ENCODE measurements around the gene KSR1. TPM values are rescaled to one million over a fixed set of nuclear protein-coding genes. Genes with fewer than 3 reads are reported as not detected.

The KSR1 gene
- total and polyA plus RNA-seq, 9 of the 15 experiments (the other 6 are each of a cell fraction or from before 2014, with no cell fraction given): 1.4 to 51.7 (median 18.4) TPM

DNA sequence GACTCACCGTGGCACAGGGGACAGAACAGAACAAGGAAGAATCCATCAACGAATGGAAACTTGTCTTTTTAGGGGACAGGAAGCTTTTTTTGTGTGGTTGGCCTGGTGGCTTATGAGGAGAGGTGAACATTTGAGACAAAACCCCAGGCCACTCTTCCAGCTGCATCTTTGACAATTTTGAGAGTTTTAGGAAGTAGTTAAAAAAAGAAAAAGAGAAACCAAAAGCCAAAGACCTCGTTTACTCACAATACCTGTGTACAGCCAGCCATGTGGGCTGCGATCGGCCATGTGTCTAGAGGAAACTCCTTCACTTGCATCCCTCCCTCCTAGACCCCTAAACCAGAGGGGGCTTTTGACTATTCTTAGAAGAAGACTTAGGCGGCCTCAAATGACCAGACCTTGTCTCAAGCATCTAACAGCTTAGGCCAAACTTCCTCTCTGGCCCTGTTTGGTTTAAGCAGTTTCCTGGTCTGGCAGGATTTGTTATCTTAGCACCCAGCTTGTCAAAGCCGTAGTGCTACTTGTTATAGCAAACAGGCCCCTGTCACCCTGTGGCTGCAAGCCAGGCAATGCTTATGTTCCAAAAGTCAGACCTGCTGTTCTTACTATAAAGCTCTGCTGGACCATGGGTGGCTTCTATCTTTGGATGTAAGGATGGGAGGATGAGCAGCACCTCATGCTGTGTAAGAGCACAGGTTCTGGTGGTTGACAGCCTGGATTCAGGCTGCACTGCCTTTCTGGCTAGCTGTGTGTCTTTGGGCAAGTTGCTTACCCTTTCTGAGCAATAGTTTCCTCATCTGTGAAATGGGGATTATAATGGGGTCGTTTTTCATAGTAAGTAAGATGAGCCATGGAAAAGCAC, 17.7 kb downstream of the KSR1 start (continued):
- TF ChIP-seq YY1 (IDR thresholded peaks at IDR 0.05; ENCODE audit: borderline replicate concordance in 1 of 3, control insufficient read depth in 1 of 3, extremely low read depth in 1 of 3, insufficient read depth in 3 of 3, insufficient read length in 1 of 3, insufficient replicate concordance in 2 of 3, low read depth in 1 of 3, low read length in 2 of 3) (peak in 1 of 3 experiments; percentile 58), ZFX (CRISPR knock-in tag; IDR thresholded peaks at IDR 0.05) (peak; percentile 44; the same call in 1 of the 2 replicates), ZNF316 (IDR thresholded peaks at IDR 0.05) (peak; percentile 71), HNRNPK (IDR thresholded peaks at IDR 0.05; ENCODE audit: low read depth, low read length, poor library complexity, severe bottlenecking) (no peak), GTF2E2 (tag; IDR thresholded peaks at IDR 0.05) (no peak), SMARCA5 (IDR thresholded peaks at IDR 0.05) (peak; percentile 98), MTA2 (IDR thresholded peaks at IDR 0.05; ENCODE audit: low read depth) (peak; percentile 89), ETV1 (tag; conservative IDR thresholded peaks at IDR 0.05; ENCODE audit: low read depth) (peak; percentile 94), EP300 (IDR thresholded peaks at IDR 0.05; ENCODE audit: low read length) (peak; percentile 97), ATF7 (IDR thresholded peaks at IDR 0.05) (peak; percentile 69; the same call in 1 of the 2 replicates), SPI1 (IDR thresholded peaks at IDR 0.05; ENCODE audit: borderline replicate concordance, low read depth, low read length) (peak; percentile 95), CBX5 (IDR thresholded peaks at IDR 0.05; ENCODE audit: borderline replicate concordance, low read depth) (peak; percentile 51; the same call in 1 of the 2 replicates), HDGF (IDR thresholded peaks at IDR 0.05) (peak; percentile 91), POLR2AphosphoS2 (IDR thresholded peaks at IDR 0.05; ENCODE audit: low read length) (no peak), HDAC1 (IDR thresholded peaks at IDR 0.05) (peak in 1 of 2 experiments; percentile 87; a peak in 2 of 4 replicates)
- TF ChIP-seq, protein P1, sequence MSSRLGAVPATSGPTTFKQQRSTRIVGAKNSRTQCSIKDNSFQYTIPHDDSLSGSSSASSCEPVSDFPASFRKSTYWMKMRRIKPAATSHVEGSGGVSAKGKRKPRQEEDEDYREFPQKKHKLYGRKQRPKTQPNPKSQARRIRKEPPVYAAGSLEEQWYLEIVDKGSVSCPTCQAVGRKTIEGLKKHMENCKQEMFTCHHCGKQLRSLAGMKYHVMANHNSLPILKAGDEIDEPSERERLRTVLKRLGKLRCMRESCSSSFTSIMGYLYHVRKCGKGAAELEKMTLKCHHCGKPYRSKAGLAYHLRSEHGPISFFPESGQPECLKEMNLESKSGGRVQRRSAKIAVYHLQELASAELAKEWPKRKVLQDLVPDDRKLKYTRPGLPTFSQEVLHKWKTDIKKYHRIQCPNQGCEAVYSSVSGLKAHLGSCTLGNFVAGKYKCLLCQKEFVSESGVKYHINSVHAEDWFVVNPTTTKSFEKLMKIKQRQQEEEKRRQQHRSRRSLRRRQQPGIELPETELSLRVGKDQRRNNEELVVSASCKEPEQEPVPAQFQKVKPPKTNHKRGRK (tag; IDR thresholded peaks at IDR 0.05): no peak
- TF ChIP-seq, protein P2, sequence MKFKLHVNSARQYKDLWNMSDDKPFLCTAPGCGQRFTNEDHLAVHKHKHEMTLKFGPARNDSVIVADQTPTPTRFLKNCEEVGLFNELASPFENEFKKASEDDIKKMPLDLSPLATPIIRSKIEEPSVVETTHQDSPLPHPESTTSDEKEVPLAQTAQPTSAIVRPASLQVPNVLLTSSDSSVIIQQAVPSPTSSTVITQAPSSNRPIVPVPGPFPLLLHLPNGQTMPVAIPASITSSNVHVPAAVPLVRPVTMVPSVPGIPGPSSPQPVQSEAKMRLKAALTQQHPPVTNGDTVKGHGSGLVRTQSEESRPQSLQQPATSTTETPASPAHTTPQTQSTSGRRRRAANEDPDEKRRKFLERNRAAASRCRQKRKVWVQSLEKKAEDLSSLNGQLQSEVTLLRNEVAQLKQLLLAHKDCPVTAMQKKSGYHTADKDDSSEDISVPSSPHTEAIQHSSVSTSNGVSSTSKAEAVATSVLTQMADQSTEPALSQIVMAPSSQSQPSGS (CRISPR knock-in tag; IDR thresholded peaks at IDR 0.05): no peak
- TF ChIP-seq, protein P3, sequence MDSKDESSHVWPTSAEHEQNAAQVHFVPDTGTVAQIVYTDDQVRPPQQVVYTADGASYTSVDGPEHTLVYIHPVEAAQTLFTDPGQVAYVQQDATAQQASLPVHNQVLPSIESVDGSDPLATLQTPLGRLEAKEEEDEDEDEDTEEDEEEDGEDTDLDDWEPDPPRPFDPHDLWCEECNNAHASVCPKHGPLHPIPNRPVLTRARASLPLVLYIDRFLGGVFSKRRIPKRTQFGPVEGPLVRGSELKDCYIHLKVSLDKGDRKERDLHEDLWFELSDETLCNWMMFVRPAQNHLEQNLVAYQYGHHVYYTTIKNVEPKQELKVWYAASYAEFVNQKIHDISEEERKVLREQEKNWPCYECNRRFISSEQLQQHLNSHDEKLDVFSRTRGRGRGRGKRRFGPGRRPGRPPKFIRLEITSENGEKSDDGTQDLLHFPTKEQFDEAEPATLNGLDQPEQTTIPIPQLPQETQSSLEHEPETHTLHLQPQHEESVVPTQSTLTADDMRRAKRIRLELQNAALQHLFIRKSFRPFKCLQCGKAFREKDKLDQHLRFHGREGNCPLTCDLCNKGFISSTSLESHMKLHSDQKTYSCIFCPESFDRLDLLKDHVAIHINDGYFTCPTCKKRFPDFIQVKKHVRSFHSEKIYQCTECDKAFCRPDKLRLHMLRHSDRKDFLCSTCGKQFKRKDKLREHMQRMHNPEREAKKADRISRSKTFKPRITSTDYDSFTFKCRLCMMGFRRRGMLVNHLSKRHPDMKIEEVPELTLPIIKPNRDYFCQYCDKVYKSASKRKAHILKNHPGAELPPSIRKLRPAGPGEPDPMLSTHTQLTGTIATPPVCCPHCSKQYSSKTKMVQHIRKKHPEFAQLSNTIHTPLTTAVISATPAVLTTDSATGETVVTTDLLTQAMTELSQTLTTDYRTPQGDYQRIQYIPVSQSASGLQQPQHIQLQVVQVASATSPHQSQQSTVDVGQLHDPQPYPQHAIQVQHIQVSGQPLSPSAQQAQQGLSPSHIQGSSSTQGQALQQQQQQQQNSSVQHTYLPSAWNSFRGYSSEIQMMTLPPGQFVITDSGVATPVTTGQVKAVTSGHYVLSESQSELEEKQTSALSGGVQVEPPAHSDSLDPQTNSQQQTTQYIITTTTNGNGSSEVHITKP (IDR thresholded peaks at IDR 0.05; ENCODE audit: partially characterized antibody): peak; percentile 20
- TF ChIP-seq, protein P4, sequence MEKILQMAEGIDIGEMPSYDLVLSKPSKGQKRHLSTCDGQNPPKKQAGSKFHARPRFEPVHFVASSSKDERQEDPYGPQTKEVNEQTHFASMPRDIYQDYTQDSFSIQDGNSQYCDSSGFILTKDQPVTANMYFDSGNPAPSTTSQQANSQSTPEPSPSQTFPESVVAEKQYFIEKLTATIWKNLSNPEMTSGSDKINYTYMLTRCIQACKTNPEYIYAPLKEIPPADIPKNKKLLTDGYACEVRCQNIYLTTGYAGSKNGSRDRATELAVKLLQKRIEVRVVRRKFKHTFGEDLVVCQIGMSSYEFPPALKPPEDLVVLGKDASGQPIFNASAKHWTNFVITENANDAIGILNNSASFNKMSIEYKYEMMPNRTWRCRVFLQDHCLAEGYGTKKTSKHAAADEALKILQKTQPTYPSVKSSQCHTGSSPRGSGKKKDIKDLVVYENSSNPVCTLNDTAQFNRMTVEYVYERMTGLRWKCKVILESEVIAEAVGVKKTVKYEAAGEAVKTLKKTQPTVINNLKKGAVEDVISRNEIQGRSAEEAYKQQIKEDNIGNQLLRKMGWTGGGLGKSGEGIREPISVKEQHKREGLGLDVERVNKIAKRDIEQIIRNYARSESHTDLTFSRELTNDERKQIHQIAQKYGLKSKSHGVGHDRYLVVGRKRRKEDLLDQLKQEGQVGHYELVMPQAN (IDR thresholded peaks at IDR 0.05; ENCODE audit: borderline replicate concordance): peak; percentile 36; the same call in 1 of the 2 replicates
